EL (cell line): ENCODE measurements around the gene CCRL2.
"Not testable (repeated sequence)": the region's sequence is repeated elsewhere in the genome, so short reads cannot be mapped to it uniquely, and the experiment has no call there.

Experiments used
- DNase-seq: peaks from one replicate; pipeline ENCODE4 v3.0.0-alpha.2; 2016

CCRL2 gene

GRCh38 chr3:46429671-46430070, 22.6 kb downstream of the CCRL2 start:
- DNase-seq = no peak

DNA sequence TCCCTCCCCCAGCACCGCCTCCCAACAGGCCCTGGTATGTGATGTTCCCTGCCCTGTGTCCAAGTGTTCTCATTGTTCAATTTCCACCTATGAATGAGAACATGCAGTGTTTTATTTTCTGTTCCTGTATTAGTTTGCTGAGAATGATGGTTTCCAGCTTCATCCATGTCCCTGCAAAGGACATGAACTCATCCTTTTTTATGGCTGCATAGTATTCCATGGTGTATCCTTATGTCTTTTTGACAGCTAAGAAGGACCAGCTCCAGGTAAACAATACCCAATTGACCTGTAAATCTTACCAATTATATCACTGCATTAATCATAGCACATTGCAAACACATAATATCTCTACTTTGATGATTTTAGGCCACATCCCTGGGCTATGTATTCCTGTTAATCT, 23.8 kb downstream of the CCRL2 start:
- DNase-seq = not testable (repeated sequence)

GRCh38 chr3:46431905-46432304, 24.8 kb downstream of the CCRL2 start:
- DNase-seq = not testable (repeated sequence)

DNA sequence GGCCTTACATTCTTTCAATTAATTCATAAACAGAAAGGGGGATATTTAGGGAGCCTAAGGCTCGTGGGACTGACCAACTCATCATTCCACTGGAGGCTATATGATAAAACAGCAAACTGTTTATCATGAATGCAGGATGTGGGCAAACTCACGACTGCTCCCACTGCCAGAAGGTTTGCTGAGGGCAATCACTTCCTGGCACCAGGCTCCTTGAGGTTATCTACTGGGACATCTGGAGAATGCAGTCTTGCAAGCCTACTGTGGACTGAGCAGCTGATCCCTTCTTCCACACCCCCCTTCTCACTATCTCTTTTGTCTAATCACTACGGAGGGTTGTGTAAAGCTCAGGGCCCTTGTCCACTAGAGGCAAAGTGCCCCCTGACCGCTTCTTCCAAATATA, 26.1 kb downstream of the CCRL2 start:
- peak; percentile 13 for DNase-seq

- DNase-seq = no peak
These were observed 26.8 kb downstream of the CCRL2 start for GRCh38 chr3:46433841-46434240.

GRCh38 chr3:46435081-46435726, 28.1 kb downstream of the CCRL2 start:
- DNase-seq = no peak

DNA sequence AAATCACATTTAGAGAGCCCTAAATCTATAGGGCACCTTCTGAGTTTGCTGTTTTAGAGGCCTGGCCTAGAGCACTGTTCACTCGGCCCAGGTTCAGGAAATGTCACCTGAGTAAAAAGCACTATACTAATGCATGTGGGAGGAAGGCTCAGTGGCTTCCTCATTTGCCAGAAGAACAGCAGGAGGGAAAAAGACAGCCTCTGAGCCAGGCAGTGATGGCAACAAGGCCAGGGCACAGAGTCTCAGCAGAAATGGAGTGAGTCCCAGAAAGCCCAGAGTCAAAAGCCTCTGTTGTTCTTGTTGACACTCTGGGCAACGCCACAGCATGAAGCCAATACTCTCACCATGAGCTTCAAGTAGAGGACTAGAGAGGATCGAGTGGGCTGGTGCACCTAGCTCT, 31.8 kb downstream of the CCRL2 start:
- DNase-seq = no peak

DNA sequence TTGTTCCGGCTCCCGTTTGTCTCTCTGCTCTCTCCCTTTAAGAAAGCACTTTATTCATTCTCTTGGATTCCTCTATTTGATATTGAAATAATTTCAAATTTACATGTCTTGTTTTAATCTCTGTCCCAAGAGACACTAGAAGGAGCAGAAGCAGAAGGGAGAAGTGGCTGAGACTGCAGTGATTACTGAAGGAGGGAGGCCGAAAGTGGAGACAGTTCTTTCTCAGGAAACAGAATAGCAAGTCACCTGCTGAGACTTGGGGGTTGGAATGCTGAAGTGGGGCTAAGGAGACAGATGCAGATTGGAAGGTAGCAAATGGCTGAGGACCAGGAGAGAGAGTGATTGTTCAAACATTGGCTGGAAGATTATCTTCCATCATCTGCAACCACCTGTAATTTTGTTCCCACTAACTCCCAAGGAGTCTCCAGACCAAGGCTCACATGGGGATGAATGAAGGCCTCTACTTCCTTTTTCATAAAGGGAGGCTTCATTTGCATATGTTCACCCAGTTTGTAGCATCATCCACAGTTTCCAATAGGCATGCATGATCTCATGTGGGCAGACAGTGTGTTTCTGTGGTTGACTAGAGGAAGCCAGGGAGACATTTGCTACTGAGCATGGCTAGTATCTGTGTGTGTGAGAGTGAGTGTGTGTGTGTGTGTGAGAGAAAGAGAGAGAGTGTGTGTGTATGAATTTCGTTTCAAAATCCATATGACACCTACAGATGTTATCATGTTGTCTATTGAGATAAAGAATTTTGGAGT, 33.7 kb downstream of the CCRL2 start:
- no peak for DNase-seq

- no peak for DNase-seq
These were observed 35.8 kb downstream of the CCRL2 start for GRCh38 chr3:46442576-46443530.

- no peak for DNase-seq
These were observed 40.3 kb downstream of the CCRL2 start for GRCh38 chr3:46447228-46447985.

DNA sequence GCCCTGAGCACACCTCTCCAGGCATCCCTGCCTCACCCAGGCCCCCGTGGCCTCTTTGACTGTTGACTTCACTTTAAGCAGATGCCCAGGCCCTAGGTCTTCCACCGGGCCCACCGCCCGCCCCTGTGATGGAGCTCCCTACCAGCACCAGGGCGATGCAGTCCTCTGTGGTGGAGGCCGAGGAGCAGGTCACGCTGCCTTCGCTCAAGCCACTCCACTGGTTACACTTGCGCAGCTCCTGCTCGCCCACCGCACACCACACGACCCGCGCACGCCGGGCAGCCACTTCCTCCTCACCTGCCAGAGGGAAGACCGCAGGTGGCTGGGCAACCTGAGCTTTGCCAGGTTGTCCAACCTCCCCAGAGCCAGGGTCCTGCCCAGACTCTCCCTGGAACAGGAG, 41.7 kb downstream of the CCRL2 start:
- no peak for DNase-seq

DNA sequence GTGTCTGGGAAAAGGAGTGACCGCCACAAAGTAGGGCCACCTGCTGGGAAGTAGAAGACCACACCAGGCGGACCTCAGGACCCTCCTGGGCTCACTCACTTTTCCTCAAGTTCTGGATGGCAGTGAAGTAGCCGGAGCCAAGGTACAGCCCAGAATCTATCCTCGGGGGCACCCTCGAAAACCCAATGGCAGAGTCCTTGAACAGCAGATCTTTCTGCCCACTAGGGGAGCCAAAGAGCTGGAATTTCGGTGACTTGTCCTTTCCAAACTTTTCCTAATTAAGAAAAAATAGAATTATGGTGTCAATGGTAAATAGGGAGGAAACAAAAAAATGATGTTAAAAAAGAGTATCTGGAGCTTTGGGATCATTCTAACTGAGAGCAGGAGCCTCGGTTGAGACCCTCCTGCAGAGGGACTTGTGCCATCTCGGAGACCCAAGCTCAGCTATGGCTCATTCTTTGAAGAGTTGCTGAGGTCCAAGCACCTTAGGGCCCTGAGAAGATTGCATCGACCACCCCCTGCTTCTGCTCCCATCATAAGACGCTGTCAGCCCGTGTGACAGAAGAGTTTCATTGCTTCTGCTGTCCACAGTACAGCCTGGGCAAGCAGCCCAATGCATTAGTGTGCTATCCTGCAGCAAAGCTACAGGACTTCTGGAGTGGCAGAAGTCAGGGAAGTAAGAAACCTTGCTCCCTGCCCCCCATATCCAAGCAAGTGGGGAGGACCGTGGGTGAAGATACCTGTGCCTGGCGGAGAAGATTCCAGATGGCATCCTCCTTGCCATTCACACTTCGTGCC, 42.9 kb downstream of the CCRL2 start:
- DNase-seq = peak; percentile 23

GRCh38 chr3:46453526-46454208, 46.6 kb downstream of the CCRL2 start:
- DNase-seq = no peak

DNA sequence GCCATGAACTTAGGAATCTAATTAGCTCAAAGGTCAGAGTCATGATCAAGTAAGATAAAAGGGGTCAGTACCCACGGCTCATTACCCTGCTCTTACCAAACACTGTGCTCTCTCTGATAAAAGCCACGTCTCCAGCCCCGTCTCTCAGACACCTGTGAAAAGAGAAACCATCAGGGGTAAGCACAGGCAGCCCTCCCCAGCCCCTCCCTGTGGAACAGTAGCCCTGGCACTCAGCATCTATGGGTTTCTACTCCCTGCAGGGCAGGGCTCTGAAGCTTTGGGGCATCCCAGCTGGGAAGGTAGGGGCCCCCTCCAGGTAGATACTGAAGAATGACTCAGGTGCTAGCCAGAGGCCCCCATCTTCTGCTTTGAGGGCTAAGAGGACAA, 47.1 kb downstream of the CCRL2 start:
- no peak for DNase-seq

GRCh38 chr3:46454606-46455005, 47.5 kb downstream of the CCRL2 start:
- DNase-seq = no peak

DNA sequence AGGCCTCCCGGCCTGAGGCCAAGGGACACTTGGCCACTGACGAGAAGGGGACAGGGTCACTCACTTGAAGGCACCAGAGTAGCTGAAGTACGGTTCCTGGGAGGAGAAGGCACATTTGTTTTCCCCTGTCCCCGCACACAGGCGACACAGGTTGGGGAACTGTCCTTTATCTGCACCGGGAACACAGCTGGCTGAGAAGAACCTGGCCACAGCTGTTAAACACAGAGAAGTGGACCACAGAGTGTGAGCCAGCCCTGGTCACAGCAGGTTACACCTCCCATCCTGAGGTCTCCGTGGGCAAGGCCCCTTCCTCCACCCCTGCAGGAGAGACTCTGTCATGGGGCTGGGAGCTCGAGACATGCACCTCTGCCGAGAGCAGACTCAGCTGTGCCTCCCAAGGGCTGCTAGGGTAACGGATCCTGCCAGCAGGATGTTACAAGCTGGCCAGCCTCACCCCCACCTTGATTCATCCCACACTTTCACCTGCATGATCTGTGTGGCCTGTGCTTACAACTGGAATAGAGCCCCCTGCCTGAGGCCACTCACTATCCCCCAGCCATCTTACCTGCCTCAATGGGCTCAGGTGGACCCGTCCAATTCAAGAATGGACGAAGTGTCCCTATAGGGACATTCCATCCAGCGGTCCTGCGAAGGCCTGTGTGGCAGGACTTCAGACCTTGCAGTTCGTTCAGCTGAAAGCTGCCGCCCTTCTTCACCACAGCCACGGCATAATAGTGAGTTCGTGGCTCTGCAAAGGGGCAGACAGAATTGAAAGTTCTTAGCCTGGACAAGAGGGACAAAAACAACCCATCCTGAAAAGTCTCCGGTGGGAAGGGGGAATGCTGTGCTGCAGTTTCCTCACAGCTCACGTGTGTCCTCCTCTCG, 48.4 kb downstream of the CCRL2 start:
- DNase-seq = no peak

DNA sequence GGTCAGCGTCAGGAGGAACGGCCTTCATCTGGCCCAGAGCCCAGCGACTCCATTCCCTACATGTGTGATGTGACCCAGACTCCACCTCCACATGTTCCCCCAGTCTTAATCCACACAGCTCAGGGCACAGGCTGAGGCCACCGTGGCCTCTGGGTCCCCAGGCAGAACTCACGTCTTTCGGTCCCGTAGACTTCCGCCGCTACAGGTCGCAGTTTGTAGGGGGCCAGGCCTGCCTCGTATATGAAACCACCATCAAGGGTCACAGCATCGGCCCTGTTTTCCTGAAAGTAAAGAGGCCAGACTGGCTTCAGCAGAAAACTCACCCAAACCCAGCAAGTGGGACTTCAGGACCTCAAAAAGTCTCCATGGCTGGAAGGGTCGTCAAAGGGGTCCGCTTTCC, 49.1 kb downstream of the CCRL2 start:
- no peak for DNase-seq
